Activated naive CD8-positive, alpha-beta T cell treated with anti-CD3 and anti-CD28 coated beads for 36 hours (primary cell): ENCODE data around the gene RELCH. TPM values are rescaled to one million over a fixed set of nuclear protein-coding genes. Genes with fewer than 3 reads are reported as not detected.
A peak's percentile ranks its signal among the peaks of the same experiment; 100 is the strongest.

ENCODE experiments used
- DNase-seq: peaks from one replicate; pipeline ENCODE4 v3.0.0; 2021
- H3K27ac Mint-ChIP-seq: one replicate; pipeline ENCODE4 v1.8.0; 2022; ENCODE audit warnings: mild to moderate bottlenecking, moderate library complexity, mixed read lengths
- H3K27me3 Mint-ChIP-seq: one replicate; pipeline ENCODE4 v1.8.0; 2022; ENCODE audit warnings: mild to moderate bottlenecking, mixed read lengths
- H3K36me3 Mint-ChIP-seq: one replicate; pipeline ENCODE4 v1.8.0; 2021; ENCODE audit warnings: mild to moderate bottlenecking, mixed read lengths
- H3K4me1 Mint-ChIP-seq: one replicate; pipeline ENCODE4 v1.8.0; 2021; ENCODE audit warnings: mixed read lengths
- H3K4me3 Mint-ChIP-seq: one replicate; pipeline ENCODE4 v1.8.0; 2022; ENCODE audit warnings: mild to moderate bottlenecking, moderate library complexity, mixed read lengths
- H3K9me3 Mint-ChIP-seq: one replicate; pipeline ENCODE4 v1.8.0; 2022; ENCODE audit warnings: mixed read lengths
- total RNA-seq, 2 experiments: library from RNA; stranded (reverse); gene quantifications; one replicate each; pipeline ENCODE4 v1.2.3, GENCODE V29; 2021

Gene RELCH
- total RNA-seq, 2 experiments from 2014 or later = 13.5 to 13.9 TPM

GRCh38 chr18:62300359-62300963, 113.4 kb downstream of the RELCH start:
- H3K27me3 Mint-ChIP-seq = no peaks in the 10 kb centered on the region
- H3K9me3 Mint-ChIP-seq = no peaks in the 10 kb centered on the region
- peaks cover 12% of the 10 kb centered on the region for H3K4me1 Mint-ChIP-seq
- no peak overlapping the region for H3K4me3 Mint-ChIP-seq
- no peak overlapping the region for H3K27ac Mint-ChIP-seq
- H3K36me3 Mint-ChIP-seq = peaks cover 35% of the 10 kb centered on the region
- no peak for DNase-seq

GRCh38 chr18:62301322-62301721, 114.3 kb downstream of the RELCH start:
- H3K4me3 Mint-ChIP-seq = no peak overlapping the region
- H3K27ac Mint-ChIP-seq = no peak overlapping the region
- peaks cover 12% of the 10 kb centered on the region for H3K4me1 Mint-ChIP-seq
- H3K9me3 Mint-ChIP-seq = no peaks in the 10 kb centered on the region
- H3K36me3 Mint-ChIP-seq = peaks cover 35% of the 10 kb centered on the region
- no peaks in the 10 kb centered on the region for H3K27me3 Mint-ChIP-seq
- no peak for DNase-seq

GRCh38 chr18:62312851-62313250, 125.8 kb downstream of the RELCH start:
- DNase-seq = no peak
- H3K27me3 Mint-ChIP-seq = peaks cover 6% of the 10 kb centered on the region
- no peaks in the 10 kb centered on the region for H3K4me1 Mint-ChIP-seq
- no peak overlapping the region for H3K4me3 Mint-ChIP-seq
- no peak overlapping the region for H3K27ac Mint-ChIP-seq
- H3K36me3 Mint-ChIP-seq = peaks cover 6% of the 10 kb centered on the region
- H3K9me3 Mint-ChIP-seq = no peaks in the 10 kb centered on the region

GRCh38 chr18:62318228-62319180, 131.4 kb downstream of the RELCH start:
- no peak for DNase-seq
- H3K36me3 Mint-ChIP-seq = no peaks in the 10 kb centered on the region
- no peak overlapping the region for H3K27ac Mint-ChIP-seq

GRCh38 chr18:62321201-62321600, 134.1 kb downstream of the RELCH start:
- DNase-seq = no peak
- Mint-ChIP-seq H3K4me3 (no peak overlapping the region), H3K9me3 (no peaks in the 10 kb centered on the region), H3K27ac (no peak overlapping the region), H3K27me3 (peaks cover 49% of the 10 kb centered on the region), H3K4me1 (peaks cover 10% of the 10 kb centered on the region), H3K36me3 (peaks cover 2% of the 10 kb centered on the region)

More at GRCh38 chr18:62318228-62319180, 131.4 kb downstream of the RELCH start:
- no peak overlapping the region for H3K4me3 Mint-ChIP-seq
- peaks cover 2% of the 10 kb centered on the region for H3K4me1 Mint-ChIP-seq
- H3K9me3 Mint-ChIP-seq = no peaks in the 10 kb centered on the region
- peaks cover 29% of the 10 kb centered on the region for H3K27me3 Mint-ChIP-seq

GRCh38 chr18:62323483-62324180, 136.6 kb downstream of the RELCH start:
- H3K27ac Mint-ChIP-seq = no peak overlapping the region
- H3K27me3 Mint-ChIP-seq = peaks cover 65% of the 10 kb centered on the region
- H3K4me3 Mint-ChIP-seq = peak overlapping the region; percentile 15

GRCh38 chr18:62324181-62324828, 137.2 kb downstream of the RELCH start:
- Mint-ChIP-seq H3K27ac (no peak overlapping the region), H3K36me3 (peaks cover 2% of the 10 kb centered on the region), H3K27me3 (peaks cover 72% of the 10 kb centered on the region), H3K4me3 (peak overlapping the region; percentile 75), H3K4me1 (peaks cover 22% of the 10 kb centered on the region), H3K9me3 (no peaks in the 10 kb centered on the region)
- no peak for DNase-seq

More at GRCh38 chr18:62323483-62324180, 136.6 kb downstream of the RELCH start:
- peaks cover 2% of the 10 kb centered on the region for H3K36me3 Mint-ChIP-seq
- no peak for DNase-seq
- no peaks in the 10 kb centered on the region for H3K9me3 Mint-ChIP-seq
- peaks cover 16% of the 10 kb centered on the region for H3K4me1 Mint-ChIP-seq

GRCh38 chr18:62324917-62325805, 138.1 kb downstream of the RELCH start, which contains the start of gene TNFRSF11A:
TSS of gene TNFRSF11A (plus strand) at chr18:62325310. CDS start at chr18:62325353, 43 bp downstream.
- H3K4me3 Mint-ChIP-seq = peak within 1 kb of the TSS; percentile 82
- peaks cover 30% of the 10 kb centered on the region for H3K4me1 Mint-ChIP-seq
- peaks cover 2% of the 10 kb centered on the region for H3K36me3 Mint-ChIP-seq
- H3K9me3 Mint-ChIP-seq = no peaks in the 10 kb centered on the region
- DNase-seq = peak; percentile 70
- H3K27me3 Mint-ChIP-seq = peaks cover 80% of the 10 kb centered on the region
- no peak within 1 kb of the TSS for H3K27ac Mint-ChIP-seq

- peaks cover 32% of the 10 kb centered on the region for H3K4me1 Mint-ChIP-seq
Measured at GRCh38 chr18:62325806-62326645, 139.0 kb downstream of the RELCH start.

GRCh38 chr18:62326646-62327348, 139.7 kb downstream of the RELCH start:
- H3K36me3 Mint-ChIP-seq = peaks cover 2% of the 10 kb centered on the region
- H3K27me3 Mint-ChIP-seq = peaks cover 87% of the 10 kb centered on the region
- DNase-seq = no peak
- H3K9me3 Mint-ChIP-seq = no peaks in the 10 kb centered on the region
- H3K27ac Mint-ChIP-seq = no peak overlapping the region
- H3K4me3 Mint-ChIP-seq = peak overlapping the region; percentile 82
- H3K4me1 Mint-ChIP-seq = peaks cover 37% of the 10 kb centered on the region

More at GRCh38 chr18:62325806-62326645, 139.0 kb downstream of the RELCH start:
- Mint-ChIP-seq H3K36me3 (peaks cover 2% of the 10 kb centered on the region), H3K27ac (no peak overlapping the region), H3K9me3 (no peaks in the 10 kb centered on the region), H3K4me3 (peak overlapping the region; percentile 82), H3K27me3 (peaks cover 87% of the 10 kb centered on the region)
- DNase-seq = peak; percentile 9

GRCh38 chr18:62327977-62328376, 140.9 kb downstream of the RELCH start:
- DNase-seq = no peak
- H3K36me3 Mint-ChIP-seq = peaks cover 2% of the 10 kb centered on the region
- H3K4me1 Mint-ChIP-seq = peaks cover 39% of the 10 kb centered on the region
- peaks cover 80% of the 10 kb centered on the region for H3K27me3 Mint-ChIP-seq
- H3K9me3 Mint-ChIP-seq = no peaks in the 10 kb centered on the region
- no peak overlapping the region for H3K4me3 Mint-ChIP-seq
- H3K27ac Mint-ChIP-seq = no peak overlapping the region

GRCh38 chr18:62328586-62329525, 141.8 kb downstream of the RELCH start:
- Mint-ChIP-seq H3K27me3 (peaks cover 73% of the 10 kb centered on the region), H3K4me1 (peaks cover 39% of the 10 kb centered on the region), H3K4me3 (no peak overlapping the region), H3K27ac (no peak overlapping the region), H3K36me3 (peaks cover 2% of the 10 kb centered on the region), H3K9me3 (no peaks in the 10 kb centered on the region)
- no peak for DNase-seq
